Measurements from ENCODE around the gene TCF12.
A peak's percentile ranks its signal among the peaks of the same experiment; 100 is the strongest.
"Not testable (repeated sequence)": the region's sequence is repeated elsewhere in the genome, so short reads cannot be mapped to it uniquely, and the experiment has no call there.

Gene TCF12

DNA sequence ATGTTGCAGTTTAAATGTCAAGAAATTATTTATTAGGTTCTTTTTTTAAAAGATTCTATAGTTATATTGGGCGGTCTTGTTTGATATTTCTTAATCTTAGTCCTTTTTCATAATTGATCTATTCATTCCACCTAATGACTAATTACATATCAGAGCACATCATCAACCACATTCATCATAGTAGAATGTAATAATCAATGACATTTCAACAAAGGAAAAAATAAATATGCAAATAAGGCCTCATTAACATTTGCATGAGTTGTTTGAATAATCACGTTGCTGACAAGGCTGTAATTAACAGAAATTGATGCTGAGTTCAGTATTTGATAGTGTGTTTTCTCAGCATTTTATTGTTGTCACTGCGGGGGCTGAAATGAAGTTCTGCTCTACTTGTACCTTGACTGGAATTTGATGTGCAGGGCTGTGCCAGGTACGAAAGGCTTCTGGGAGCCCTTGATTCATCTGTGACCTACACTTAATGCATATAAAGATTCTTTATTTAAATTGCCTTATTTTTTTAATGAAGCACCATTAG, 215.7 kb downstream of the TCF12 start:
- DNase-seq (ENCODE audit: low read depth, low spot score): no peak

DNA sequence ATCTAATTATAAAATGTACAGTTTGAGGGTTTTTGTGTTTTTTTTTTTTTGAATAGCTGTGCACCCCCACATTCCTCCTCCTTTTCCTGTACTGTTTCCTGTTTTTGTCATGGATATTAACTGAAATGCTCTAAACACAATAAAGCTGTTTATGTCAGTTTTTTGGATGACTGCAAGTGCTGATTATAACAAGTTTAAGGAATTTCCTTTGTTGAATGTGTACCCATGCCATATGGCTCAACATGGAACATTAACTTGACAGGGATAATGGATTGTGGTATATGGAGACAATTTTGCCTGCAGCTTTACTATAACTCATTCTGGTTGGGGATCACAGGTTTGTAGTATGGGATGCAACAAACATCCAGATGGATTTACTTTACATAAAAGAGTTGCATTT, 216.4 kb downstream of the TCF12 start:
- no peak for DNase-seq (ENCODE audit: low read depth, low spot score)

DNA sequence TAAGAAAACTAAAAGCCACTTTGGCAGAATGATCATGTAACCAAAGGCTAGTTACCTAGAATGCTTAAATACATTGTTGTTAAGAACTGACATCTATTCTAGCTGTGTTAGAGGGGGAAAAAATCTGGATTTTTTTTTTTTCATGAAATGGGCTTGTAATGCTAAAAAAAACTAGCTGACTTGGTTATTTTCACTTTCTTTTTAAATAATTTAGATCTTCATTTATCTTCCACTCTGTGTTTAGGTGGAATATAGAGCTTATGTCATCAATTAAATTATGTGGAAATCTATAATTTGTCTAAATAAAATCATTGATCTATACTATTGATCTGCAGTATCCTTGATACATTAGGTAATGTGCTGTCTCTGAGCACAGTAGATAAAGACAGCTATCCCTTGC, 217.4 kb downstream of the TCF12 start:
- DNase-seq (ENCODE audit: low read depth, low spot score): no peak

DNA sequence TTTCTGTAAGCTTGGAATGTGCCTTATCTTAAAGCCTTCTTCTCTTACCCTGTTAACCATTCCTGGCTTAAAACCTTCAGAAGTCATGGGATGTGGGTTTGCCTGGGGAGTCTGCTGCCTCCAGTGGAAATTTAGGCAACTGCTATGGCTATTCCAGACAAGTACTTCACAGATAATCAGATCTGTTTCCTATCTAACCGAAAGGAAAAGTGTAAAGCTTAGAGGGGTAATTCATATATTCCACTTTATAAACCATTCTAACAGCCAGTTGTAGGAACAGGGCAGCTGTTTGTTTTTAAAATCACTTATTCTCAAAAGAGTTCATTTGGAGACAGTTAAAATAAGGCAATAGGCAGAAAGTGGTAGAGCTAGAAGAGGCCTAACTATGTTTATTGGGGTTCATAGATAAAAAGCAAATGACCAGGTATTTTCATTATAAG, 219.9 kb downstream of the TCF12 start:
- DNase-seq (ENCODE audit: low read depth, low spot score): peak; percentile 67

DNA sequence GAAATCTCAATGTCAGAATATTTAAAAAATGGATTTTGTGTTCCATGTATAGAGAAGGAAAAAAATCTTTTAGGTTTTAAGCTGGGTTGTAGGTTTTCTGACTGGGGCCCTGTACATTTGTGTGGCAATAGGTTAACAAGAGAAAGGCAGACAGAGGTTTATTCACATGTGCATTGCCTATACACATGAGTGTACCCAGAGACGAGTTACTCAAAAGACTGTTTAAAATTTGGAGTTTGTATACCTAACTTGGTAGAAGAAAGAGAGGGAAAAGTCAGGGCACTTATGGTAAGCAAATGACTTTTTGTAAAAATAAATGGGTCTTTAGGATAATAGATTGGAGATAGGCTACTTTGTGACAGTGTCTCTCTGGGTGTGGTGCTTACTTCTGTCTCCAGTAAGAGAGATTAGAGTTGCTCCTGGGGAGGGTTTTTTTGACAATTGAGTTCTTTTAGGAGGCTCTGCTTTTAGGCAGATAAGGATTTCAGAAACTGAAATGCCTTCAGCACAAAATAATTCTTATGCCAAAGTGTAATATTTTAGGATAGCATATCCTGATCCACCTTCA, 225.2 kb downstream of the TCF12 start:
- no peak for DNase-seq (ENCODE audit: low read depth, low spot score)

DNA sequence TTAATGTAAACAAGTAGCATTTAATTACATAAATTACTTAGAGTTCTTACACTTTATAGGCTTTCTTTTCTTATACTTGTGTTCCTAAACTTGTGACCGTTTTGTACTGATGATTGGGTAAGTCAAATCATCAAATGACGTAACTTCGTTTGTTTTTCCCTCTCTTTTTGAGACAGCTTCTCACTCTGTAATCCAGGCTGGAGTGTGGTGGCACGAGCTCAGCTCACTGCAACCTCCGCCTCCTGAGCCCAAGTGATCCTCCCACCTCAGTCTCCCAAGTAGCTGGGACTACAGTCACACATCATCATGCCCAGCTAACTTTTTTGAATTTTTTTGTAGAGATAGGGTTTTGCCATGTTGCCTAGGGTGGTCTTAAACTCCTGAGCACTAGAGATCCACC, 226.0 kb downstream of the TCF12 start:
- no peak for DNase-seq (ENCODE audit: low read depth, low spot score)

DNA sequence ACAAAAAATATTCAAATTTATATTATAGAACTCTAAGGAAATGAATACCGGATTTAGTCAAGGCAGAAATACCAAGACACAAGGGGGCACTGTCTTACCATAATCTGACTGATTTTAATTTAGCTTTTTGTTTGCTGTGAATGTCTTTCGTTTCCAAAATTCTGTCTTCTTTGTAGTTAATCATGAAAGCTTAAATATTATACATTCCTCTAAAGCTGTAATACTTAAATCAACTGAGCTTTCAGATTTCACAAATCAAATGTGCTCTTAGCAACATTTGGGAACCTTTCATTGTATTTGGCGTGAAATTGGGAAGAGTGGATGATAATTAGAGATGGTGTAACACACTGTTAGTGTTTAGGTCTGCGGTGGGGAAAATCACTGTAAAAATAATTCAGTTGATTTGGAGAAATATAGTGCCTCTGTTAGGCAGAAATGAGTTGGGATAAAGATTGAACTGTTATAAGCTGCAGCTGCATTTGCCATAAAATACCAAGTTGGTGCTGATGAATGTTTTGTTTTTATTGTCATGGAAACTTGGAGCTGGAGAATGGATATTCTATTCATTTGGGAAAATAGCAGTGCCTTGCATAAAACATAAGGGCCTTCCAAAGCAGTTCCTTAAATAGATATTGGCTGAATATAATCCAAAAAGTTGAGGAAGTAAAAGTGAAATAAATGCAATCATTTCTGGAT, 228.2 kb downstream of the TCF12 start:
- DNase-seq (ENCODE audit: low read depth, low spot score): no peak

DNA sequence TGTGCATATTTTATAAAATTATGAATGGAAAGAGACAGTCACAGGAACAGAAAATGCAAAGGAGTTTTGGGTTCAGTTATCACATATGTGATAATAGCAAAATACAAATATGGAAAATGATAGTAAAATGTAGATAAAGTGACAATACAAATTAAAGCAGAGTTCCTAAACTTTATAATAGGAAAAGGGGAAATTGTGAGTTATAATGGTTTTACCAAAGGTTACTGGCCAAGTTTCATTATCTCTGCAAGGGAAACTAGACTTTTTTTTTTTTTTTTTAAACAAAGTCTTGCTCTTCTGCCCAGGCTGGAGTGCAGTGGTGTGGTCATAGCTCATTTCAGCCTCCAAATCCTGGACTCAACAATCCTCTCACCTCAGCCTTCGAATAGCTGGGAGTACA, 229.2 kb downstream of the TCF12 start:
- no peak for DNase-seq (ENCODE audit: low read depth, low spot score)

DNA sequence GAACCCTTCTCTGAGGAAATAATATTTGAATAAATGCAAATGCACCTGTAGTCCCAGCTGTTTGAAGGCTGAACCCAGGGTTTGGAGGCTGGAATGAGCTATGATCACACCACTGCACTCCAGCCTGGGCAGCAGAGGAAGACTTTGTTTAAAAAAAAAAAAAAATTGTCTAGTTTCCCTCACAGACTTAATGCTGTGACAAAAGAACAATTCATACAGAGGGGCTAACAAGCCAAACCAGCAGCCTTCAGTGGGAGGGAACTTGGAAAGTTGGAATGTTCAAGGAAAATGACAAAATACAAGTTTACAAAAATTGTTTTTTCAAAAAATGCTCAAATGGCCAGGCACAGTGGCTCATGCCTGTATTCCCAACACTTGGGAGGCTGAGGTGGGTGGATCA, 229.8 kb downstream of the TCF12 start:
- no peak for DNase-seq (ENCODE audit: low read depth, low spot score)

DNA sequence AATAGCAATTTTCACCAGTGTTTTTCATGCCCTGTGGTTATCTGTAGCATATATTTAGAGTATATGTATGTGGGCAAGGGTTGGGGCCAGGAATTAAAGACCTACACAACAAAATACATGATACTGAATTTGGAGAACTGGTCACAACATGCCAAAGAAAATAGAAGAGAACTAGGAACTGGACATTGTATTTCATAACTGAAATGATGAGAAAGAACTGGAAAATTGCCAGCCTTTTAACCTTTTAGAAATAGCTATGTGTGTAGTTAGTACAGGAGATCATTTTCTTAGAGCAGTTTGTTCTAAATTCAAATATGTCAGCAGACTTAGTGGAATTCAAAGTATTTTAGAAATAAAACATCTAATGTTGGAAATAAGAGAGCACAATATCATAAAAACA, 230.8 kb downstream of the TCF12 start:
- no peak for DNase-seq (ENCODE audit: low read depth, low spot score)

DNA sequence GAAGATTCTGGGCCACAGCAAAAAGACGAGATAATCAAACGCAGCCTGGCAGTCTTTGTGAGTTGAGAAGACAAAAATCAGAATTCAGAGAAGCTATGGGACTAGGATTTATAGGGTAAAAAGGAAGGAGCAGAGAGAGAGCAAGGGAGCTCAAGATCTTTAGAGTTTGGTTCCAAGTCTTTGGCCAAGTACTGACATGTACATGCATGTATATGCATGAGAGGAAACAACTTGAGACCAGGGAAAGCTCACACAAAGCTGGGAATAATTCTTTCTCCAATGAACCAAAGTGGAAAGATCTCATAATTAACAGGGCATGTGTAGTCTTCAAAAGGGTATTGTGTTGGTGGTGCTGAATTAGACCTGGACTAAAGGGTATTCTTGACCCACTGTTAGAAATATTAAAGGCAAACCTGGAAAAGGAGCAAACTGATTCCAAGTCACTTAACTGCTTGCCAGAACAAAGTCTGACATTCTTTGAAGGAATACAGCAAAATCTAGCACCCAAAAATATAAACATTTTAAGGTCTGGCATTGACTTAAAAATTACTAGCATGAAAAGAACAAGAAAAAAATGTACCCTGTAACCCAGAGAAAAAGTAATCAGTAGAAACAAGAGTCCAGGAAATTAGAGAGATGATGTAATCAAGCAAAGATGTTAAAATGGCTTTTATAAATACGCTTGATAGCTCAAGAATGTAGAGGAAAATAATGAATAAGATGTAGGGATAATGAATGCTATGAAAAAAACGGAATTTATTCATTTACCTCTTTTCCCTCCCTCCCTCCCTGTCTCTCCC, 231.8 kb downstream of the TCF12 start:
- DNase-seq (ENCODE audit: low read depth, low spot score): no peak

DNA sequence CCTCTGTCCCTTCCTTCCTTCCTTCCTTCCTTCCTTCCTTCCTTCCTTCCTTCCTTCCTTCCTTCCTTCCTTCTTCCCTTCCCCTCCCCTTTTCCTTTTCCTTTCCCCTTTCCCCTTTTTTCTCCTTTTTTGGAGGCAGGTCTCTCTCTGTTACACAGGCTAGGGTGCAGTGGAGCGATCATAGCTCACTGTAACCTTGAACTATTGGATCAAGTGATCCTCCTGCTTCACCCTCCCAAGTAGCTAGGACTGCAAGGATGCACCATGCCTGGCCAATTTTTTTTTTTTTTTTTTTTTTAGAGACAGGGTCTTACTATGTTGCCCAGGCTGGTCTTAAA, 232.4 kb downstream of the TCF12 start:
- DNase-seq (ENCODE audit: low read depth, low spot score): not testable (repeated sequence)

DNA sequence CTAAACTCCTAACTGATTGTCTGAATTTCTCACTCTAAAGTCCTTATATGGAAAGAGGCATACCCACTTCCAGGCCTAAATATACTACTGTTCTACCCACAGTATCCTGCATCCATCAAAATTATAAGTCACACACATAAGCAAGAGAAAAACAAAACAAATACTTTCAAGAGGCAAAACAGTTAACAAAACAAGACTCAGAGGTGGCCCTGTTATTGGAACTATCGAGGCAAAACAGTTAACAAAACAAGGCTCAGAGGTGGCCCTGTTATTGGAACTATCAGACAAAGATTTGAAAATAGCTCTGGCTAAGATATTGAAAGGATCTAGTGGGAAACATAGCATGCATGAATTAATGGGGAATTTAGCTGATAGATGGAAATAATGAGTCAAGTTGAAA, 233.7 kb downstream of the TCF12 start:
- no peak for DNase-seq (ENCODE audit: low read depth, low spot score)

DNA sequence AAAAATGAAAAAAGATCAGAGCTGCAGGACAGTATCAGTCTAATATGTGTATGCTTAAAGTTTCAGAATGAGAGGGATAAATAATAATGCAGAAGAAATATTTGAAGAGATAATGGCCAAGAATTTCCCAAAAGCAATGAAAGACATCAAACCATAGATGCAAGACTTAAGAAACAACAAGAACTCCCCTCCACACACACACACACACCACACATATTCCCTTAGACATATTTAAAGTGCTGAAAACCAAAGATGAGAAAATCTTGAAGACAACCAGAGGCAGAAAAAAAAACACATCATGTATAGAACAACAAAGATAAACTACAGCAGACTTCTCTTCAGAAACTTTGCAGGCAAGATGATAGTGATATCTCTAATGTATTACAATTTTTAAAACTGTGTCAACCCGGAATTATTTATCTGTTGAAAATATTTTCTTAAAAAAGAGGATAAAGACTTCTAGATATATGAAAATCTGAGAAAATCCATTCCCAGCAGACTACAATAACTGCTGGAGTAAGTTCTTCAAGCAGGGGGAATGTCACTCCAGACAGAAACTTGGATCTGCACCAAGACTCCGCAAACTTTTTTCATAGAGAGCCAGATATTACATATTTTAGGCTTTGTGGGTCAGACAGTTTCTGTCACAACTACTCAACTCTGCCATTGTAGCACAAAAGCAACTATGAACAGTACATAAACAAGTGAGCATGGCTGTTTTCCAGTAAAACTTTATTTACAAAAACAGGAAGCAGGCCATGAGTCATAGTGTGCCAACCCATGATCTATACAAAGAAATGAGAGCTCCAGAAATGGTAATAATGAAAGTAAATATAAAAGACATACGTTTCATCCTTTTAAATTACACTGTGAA, 234.5 kb downstream of the TCF12 start:
- DNase-seq (ENCODE audit: low read depth, low spot score): no peak

DNA sequence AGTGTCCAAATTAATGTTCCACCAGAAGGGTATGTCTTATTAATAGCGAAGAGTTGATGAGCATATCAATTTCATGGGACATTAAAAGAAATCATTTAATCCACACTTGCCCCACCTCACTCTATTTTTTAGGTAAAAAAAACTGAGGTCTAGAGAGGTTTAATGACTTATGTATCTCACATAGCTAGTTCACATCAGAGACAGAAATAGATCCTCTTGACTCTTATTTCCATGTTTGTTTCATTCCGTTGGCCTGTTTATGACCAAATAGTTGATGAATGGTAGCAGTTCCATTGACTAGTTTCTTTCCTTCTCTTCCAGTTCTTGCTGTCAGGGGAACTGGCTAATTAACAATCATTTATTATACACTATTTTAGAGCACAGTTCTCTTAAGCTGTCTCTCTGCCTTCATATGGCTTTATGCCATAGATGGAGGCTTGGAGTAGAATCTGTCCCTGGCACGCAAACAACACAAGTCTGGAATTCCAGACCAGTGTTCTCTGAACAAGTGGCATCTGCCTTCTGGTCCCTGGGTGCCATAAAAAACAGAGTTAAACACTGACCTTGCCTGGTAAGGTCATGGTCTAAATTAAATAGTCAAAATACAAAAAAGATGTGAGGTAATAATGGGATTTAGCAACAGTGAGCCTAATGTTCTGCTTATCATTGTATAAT, 237.9 kb downstream of the TCF12 start:
- no peak for DNase-seq (ENCODE audit: low read depth, low spot score)

DNA sequence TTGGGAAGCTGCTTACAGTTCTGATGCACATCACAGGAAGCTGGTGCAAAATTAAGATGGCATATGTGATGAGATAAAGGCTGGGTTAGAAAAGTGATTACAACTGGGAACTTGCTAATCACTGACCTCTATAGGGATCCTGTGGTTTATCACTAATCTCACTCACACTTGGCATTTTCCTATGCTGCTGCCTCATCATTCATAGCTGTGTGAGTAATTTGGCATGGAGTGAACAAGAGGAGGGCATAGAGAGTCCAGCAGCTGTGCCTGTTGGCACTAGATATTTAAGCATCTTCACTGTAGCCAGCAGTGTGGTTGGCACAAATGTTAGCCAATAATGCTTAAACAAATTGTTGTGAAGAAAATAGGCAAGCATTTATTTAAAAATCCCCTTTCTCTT, 240.1 kb downstream of the TCF12 start:
- DNase-seq (ENCODE audit: low read depth, low spot score): no peak

DNA sequence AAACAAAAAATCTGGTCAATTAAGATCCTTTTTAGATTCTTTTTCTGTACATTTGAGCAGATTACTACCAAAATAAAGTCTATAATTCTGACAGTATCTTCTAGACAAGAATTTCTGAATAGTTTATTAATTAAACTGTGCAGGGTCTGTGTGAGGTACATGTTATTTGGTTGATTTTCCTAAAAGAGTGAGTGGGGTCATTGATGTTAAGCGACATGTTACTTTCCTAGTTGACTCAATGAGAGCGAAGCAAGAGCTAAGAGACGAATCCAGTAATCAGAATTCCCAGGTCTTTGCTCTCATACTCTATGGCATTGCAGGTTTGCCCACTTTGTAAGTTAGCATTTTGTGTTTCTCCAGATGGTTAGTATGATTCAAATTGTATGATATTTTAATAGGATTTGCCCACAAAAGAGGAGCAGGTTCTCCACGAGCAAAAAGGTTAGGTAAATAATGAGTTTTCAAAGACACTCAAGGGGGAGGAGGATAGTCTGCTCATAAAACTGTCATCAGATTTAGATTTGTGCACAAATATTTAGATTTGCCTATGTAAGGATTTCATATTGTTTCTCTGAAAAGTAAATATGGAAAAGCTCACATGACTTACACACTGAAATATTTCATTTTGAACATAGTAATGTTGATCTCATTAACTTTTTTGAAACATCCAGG, 240.7 kb downstream of the TCF12 start:
- DNase-seq (ENCODE audit: low read depth, low spot score): no peak

DNA sequence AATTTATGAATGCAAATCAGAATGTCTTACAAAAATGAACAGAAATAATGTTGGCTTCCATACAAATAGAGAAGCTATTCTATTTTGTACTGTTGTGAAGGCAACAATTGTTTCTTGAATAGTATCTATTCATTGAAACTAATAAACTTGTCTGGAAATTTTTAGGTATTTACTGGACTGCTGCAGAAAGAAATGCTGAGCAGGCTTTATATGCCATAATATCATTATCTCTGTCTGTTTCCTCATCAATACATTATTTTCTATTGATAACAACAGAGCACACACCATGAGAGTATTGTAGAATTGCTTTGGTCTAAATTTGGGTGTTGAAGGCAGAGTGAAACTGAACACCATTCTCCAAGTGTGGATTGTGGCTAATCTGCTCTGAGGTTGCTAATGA, 241.3 kb downstream of the TCF12 start:
- no peak for DNase-seq (ENCODE audit: low read depth, low spot score)

DNA sequence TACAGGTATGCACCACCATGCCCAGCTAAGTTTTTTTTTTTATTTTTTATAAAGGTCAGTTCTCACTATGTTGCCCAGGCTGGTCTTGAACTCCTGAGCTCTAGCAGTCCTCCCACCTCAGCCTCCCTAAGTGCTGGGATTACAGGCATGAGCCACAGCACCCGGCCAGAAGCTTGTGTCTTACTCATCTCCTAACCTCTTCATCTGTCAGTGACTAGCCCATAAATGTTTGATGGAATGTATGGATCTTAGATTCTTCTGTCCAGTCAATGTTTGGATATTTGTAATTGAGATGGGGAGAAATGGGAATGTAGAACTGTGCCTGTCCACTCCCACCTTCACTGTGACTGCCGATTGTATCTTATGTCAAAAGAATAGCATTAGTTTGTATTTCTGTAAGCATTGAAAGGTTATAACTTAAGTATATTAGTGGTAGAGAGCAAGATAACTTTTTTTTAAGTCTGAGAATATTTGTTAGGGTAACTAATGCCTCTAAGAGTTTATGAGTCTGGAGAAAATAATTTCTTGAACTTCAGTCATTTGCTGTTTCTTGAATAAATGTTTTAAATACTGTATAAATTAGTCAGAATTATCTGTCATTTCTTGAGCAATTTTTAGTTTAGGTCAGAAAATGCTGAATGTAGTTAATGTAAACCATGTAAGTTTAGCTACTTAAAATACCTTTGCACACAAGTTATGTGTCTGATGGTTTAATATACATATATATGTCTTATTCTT, 242.5 kb downstream of the TCF12 start:
- no peak for DNase-seq (ENCODE audit: low read depth, low spot score)

DNA sequence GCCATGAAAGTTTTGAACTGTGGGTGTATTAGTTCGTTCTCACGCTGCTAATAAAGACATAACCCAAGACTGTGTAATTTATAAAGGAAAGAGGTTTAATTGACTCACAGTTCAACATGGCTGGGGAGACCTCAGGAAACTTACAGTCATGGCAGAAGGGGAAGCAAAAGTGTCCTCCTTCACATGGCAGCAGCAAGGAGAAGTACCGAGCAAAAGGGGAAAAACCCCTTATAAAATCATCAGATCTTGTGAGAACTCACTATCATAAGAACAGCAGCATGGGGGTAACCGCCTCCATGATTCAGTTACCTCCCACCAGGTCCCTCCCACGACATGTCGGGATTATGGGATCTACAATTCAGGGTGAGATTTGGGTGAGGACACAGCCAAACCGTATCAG, 245.8 kb downstream of the TCF12 start:
- not testable (repeated sequence) for DNase-seq (ENCODE audit: low read depth, low spot score)
